Activated effector memory CD4-positive, alpha-beta T cell treated with anti-CD3 and anti-CD28 coated beads, Interleukin-2, amount 50 U/mL, for 16 hours (primary cell): ENCODE measurements around the gene CD274.

Experiments used
- DNase-seq: peaks from one replicate; pipeline ENCODE4 v3.0.0-alpha.2; 2020

The CD274 gene

DNA sequence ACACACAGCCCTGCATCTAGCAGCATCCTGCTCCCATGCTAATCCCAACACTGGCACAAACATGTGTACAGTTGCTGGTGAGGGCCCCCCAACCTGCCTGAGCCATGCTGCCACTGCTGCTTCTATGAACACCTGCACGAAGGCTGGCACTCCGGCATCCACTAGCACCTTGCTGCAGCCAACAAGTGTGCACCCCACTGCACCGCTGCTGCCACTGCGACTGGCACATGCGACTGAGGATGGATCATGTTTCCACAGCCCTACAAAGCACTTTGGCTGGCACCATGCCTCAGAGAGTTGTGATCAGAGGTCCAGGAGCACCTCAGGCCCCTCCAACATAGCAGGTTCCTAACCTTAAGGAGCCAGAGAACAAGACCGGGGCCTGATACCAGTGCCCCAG is 52.2 kb downstream of the CD274 start:
- DNase-seq: no peak

GRCh38 chr9:5509573-5509972 is 59.2 kb downstream of the CD274 start:
- no peak for DNase-seq

- DNase-seq: peak; percentile 84
These were observed 60.1 kb downstream of the CD274 start, which contains the start of gene PDCD1LG2 for GRCh38 chr9:5510360-5510931. Gene PDCD1LG2, plus strand, starts transcription at chr9:5510531. Its CDS starts 12,016 bp downstream, at chr9:5522547.

- no peak for DNase-seq
These were observed 60.6 kb downstream of the CD274 start for GRCh38 chr9:5510989-5511388.

- DNase-seq: no peak
These were observed 61.1 kb downstream of the CD274 start for GRCh38 chr9:5511476-5511875.

- no peak for DNase-seq
These were observed 61.7 kb downstream of the CD274 start for GRCh38 chr9:5511935-5512580.

DNA sequence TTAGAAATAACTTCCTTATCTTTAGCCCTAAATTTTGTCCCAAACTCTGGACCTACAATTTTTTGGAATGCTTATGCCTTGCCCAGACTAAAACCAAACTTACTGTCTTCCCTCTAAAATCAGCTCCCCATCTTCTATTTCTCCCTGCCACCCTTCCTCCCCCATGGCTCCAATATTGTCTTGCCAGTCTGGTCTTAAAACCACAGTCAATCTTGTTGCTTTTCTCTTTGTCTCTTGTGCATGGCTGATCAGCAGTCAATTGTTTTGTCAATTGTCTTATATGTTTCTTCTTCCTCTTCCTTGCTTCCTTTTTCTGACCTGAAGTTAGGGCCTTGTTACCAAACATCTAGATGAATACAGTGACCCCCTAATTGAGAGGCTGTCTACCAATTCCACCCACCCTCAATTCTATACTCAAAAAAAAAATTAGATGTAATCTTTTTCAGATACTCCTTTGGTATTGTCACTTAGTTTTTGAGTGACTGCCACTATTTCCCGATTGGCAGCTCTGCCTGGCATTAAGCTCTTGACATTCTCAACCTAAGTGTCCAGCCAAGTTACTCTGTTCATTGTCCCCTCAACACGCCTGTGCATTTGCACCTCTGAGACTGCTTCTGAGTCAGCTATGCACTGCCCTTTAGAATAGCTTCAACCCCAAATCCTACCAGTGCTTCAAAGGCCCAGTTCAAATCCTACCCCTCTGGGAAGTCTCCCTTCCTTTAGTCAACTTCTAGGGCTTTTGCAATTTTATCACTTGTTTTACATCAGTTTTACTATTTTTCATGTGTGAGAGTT is 62.5 kb downstream of the CD274 start:
- no peak for DNase-seq

DNA sequence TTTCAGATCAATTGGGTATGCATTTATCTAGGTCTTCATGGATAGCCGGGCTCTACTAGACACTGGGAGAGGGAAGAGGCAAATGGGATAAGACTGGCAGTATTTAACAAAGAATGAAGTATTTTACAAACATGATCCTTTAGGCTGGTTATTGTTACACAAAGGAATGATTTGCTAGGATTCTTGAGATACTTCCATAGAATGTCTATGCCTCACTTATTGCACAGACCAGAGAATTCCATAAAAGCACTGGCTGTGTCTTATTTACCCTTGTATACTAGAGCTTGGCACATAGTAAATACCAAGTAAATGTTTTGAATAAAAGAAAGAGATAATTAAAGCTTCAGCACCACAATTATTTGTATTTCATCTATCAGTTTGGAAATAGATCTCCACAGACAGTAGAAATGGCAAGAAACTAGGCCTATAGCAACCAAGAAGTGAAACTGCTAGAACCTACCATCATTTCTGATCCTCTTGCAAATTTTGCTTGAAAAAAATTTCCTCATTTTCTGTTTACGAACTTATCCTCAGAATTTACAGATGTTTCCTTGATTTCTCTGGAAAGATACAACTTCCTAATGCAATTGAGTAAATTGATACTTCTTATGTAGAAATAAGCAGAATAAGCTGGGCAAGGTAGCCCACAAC is 63.7 kb downstream of the CD274 start:
- DNase-seq: no peak

DNA sequence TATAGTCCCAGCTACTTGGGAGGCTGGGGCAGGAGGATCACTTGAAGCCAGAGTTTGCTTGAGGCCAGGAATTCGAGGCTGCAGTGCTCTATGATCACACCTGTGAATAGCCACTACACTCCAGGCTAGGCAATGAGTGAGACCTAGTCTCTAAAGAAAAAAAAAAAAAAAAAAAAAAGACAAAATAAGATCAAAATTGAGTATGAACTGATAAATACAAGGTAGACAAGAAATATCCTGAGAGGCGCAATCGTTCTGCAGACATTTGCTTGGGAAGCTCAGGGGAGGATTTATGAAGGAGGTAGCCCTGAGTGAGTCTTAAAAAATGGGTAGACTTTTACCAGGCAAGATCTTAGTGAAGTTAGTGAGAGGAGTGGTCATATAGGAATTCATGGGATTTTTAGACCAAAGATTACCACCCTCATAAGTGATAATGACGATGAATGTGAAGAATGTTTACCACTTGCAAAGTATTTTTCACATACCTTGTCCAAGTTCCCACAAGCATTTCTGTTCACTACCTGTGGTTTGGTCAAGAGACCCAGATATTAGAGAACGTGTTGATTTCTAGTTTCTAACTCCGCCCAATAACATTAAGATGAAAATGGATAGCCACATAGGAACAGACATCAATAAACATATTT is 64.4 kb downstream of the CD274 start:
- DNase-seq: no peak

DNA sequence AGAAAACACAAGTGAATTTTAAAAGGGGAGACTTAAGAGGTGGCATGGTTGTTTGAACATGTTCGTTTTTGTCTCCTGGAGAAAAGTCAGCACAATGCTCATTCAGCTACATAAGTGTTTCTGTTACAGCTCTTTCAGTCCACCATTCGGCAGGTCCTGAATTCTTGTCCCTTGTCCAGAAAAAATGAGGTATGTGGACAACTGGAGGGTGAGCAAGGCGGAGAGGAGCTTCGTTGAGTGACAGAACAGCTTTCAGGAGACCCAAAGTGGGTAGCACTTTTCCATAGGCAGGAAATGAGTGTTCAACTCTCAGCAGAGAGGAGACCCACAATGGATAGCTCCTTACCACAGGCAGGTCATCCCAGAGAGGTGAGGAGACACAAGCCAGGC is 64.9 kb downstream of the CD274 start:
- DNase-seq: no peak

DNA sequence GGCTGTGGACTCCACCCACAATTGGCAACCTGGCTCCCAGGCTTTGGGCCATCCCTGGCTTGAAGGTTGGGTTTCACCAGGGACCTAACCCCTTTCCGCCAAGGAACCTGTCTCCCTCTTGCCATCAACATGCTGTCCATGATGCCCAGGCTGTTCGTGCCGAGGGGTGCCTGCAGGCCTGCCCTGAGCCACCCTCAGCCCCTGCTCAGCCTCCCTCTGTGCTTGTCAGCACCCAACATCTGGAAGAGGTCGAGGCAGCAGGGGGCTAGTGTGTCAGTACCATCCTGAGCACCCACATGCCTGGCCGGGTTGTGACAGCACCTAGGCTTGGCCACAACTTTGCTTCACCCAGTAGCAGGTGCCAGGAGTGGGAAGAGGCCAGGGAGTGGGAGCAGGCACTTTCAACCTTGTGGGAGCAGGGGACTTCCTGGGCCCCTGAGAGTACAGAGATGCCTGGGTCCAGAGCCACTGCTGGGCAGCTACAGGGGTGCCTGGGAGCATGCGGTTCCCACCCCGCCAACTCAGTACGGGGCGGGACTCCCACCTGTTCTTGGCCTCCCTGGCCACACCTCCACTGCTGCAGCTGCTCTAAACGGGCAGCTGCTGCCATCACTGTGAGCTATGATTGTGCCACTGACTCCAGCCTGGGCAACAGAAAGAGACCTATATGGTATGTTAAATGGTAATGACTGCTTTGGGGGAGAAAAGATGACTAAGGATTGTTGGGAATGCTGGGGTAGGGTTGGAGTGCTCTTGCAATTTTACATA is 66.3 kb downstream of the CD274 start:
- no peak for DNase-seq

- DNase-seq: no peak
These were observed 68.0 kb downstream of the CD274 start for GRCh38 chr9:5518171-5518936.

GRCh38 chr9:5518937-5519319 is 68.6 kb downstream of the CD274 start:
- DNase-seq: no peak
